ENCODE results near the gene CRACR2B.

Gene CRACR2B

GRCh38 chr11:827897-828192 lies at the start of gene CRACR2B:
TSS of gene CRACR2B (plus strand) at chr11:827919. CDS start at chr11:828608, 689 bp downstream.
- no peak for DNase-seq (ENCODE audit: low read depth)

DNA sequence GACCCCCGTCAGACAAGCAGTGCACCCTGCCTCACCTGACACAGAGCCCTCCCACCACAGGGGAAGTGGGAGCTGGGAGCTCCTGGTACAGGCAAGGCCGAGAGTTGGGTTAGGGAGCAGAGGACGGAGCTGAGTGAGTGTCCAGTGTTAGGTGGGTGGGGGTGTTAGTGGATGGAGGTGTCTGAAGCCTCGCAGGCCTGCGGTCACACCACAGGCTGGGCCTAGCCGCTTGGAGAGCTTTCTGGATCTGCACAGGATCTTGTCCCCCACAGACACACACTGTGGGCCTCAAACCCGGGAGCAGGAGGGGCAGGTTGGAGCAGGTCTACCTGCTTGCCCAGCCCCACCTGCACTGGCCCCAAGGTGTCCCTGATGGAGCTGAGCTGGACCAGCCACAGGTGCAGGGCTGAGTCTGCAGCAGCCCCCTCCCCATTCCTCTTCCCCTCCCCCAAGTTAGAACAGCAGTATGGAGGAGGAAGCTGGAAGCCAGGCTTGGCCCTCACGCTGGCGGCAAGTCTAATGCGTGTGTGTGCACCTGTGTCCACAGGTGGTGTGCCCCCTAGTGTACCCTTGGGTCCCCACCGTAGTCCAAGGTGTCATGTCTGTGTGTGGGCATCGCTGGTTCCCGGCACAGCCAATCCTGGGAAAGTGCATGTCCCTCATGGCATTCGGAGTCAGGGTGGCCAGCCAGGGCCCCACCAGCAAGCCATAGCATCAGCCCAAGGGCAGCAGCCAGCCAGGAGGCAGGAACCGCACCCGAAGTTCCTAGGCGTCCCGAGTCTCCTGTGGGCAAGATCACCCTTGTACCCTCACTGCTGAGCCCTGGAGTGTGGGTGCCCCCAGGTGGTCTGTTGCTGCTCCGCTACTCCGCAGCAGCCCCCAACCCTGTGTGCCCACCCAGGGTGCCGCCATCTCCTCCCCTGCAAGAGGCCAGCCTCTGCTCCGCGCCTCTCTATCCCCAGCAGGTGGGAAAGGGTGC lies 48.5 kb upstream of the CRACR2B start:
- no peak for DNase-seq (ENCODE audit: low read depth)

DNA sequence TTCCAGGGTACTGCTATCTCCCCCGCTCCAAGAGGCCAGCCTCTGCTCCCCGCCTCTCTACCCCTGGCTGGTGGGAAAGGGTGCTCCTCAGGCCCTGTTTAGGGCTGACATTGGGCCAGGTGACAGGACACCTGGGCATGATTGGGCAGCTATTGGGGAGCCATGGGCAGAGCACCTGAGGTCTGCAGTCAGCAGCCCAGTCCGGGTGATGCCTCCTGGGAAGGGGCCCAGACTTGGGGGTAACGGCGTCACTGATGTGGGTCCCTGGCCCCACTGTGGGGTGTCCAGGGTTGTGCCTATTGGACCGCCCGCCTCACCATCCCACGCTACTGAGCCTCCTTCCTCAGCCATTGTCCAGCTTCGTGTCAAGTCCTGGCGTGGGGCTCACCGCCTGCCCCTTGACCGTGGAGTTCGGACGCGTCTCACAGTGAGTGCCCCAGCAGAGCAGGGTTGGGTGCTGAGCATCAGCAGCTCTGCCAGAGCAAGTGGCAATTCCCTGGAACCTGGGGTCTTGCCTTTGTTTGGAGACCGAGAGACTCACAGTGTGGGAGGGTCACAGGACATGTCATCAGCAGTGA lies 47.7 kb upstream of the CRACR2B start:
- DNase-seq (ENCODE audit: low read depth): no peak

- no peak for DNase-seq (ENCODE audit: low read depth)
These were observed 45.2 kb upstream of the CRACR2B start for GRCh38 chr11:782264-783174.

DNA sequence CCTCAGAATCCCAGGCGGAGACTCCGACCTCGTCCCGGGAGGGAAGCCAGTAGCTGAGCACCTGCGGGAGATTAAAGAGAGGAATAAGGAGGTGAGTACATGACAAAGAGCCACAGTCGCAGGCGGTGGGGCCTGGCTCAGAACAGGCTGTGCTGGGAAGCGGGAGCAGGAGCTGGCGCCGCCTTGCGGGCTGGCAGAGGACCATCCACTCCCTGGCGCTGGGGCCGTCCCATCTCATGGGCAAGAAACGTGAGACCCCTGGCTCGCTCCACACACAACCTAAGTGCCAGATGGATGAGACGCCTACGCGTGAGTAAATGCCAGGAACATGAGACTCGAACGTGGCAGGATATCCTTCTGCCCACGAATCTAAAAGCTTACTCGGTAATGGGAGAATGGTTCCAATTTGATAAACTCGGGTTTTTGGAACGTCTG lies 44.1 kb upstream of the CRACR2B start:
- peak; percentile 46 for DNase-seq (ENCODE audit: low read depth)

- no peak for DNase-seq (ENCODE audit: low read depth)
These were observed 41.3 kb upstream of the CRACR2B start for GRCh38 chr11:786235-787083.

- DNase-seq (ENCODE audit: low read depth): no peak
These were observed 40.5 kb upstream of the CRACR2B start for GRCh38 chr11:787084-787675.

GRCh38 chr11:788009-788640 lies 39.6 kb upstream of the CRACR2B start:
- no peak for DNase-seq (ENCODE audit: low read depth)

GRCh38 chr11:788953-789940 lies 38.5 kb upstream of the CRACR2B start:
- DNase-seq (ENCODE audit: low read depth): no peak

DNA sequence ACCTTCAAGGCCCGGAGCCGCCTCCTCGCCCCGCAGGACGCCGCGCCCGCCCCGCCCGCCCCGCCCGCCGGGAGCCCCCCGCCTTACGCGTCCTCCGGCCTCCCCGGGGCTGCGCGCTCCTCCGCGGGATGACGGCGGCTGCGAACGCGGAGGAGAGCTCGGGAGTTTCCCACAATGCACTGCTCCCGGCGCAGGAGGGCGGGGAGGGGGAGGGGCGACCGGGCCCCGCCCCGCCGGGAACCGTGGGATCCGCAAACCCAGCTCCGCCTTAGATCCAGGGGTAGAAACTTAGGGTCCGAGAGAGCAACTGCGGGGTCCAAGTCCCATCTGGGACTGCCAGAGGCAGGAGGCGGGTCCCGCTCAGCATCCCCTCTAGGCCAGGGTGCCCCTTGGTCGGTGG lies 37.8 kb upstream of the CRACR2B start, which contains the start of gene CEND1:
Gene CEND1, minus strand, starts transcription at position 148 of the 400 bp plus-strand sequence. CDS start 1,514 bp downstream, outside the sequence.
- DNase-seq (ENCODE audit: low read depth): no peak

DNA sequence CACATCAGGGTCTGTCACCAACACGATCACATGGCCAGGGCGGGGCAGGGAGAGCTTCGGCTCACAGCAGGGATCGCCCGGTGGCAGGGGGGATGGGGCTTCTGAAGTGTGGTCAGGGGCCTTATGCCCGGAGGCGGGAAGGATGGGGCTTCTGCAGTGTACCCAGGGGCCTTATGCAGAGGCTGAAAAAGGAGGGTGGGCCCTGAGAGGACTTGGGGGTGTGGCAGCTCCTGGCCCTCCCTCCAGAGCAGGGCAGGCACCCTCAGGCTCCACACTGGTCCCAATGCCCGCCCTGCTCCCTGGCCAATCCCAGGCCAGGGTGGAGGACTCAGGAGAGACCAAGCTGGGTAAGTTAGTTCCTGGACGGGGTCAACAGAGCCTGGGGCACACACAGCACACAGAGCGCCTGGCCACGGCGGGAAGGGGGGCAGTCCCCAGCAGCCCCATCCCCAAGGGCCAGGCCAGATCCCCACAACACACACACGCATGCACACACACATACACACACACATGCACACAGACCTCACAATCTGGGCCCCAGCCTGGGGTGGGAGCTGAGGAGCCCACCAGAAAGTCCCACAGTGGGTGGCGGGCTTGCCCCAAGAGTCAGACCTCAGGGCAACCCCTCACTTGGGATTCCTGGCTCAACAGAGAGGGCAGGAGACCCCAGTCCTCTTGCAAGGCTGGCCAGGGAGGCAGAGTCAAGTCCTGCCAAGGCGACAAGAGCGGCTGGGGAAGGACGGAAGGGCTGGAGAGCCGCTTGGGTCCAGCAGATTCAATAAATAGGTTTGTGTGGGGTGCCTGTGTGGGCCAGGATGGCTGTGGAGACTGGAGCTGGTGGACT lies 36.8 kb upstream of the CRACR2B start:
- DNase-seq (ENCODE audit: low read depth): no peak

- no peak for DNase-seq (ENCODE audit: low read depth)
These were observed 35.8 kb upstream of the CRACR2B start for GRCh38 chr11:791658-792534.

GRCh38 chr11:792535-792821 lies 35.2 kb upstream of the CRACR2B start:
- no peak for DNase-seq (ENCODE audit: low read depth)

GRCh38 chr11:792873-793272 lies 34.8 kb upstream of the CRACR2B start:
- DNase-seq (ENCODE audit: low read depth): no peak

GRCh38 chr11:793556-793955 lies 34.2 kb upstream of the CRACR2B start:
- no peak for DNase-seq (ENCODE audit: low read depth)

GRCh38 chr11:794013-794765 lies 33.5 kb upstream of the CRACR2B start:
- no peak for DNase-seq (ENCODE audit: low read depth)

Measured in GM04503 (cell line).